DMS114 treated with DMSO at 0.1 percent for 48 hours (cell line): Measurements from ENCODE around the gene ELAVL3.
"Not testable (repeated sequence)": the region's sequence is repeated elsewhere in the genome, so short reads cannot be mapped to it uniquely, and the experiment has no call there.

ENCODE experiments used
- DNase-seq: peaks from one replicate; lab custom pipeline; 2025; ENCODE audit not compliant: unreplicated experiment; lab: John Stamatoyannopoulos, UW

Gene ELAVL3

DNA sequence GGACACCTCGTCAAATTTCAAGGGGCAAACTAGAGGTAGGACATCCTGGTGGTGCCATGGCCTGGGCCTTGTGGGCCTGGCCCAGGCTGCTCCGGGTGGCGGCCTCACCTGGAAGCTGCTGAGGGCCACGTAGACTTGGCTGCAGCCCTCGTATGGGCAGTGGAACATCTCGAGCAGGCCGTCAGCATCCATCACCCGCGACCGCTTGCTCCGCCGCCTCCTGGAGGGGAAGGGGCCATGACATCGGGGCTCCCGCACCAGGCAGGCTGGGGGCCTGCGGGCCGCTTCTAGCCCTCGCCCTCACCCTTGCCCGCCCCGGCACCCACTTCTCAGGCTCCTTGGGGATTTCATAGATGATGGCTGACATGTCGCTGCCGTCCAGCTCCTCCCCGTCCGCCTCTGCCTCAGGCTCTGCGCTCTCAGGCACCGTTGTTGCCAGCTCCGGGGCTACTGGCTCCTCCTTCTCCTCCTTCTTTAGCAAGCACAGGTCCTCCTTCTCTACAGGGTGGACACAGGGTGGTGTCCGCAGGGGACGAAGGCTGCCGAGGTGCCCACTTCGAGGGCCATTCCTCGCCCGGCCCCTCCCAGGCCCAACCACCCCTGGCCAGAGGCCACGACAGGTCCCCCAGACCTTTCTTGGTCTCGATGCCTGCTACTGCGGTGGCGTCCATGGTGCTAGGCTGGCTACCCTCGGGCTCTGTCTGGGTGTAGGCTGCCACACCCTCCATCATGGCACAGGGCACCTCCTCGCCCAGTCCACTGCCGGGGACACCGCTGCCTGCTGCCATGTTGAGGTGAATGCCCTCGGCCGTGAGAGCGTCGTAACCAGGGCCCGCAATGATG lies 6.0 kb upstream of the ELAVL3 start:
- DNase-seq: no peak

DNA sequence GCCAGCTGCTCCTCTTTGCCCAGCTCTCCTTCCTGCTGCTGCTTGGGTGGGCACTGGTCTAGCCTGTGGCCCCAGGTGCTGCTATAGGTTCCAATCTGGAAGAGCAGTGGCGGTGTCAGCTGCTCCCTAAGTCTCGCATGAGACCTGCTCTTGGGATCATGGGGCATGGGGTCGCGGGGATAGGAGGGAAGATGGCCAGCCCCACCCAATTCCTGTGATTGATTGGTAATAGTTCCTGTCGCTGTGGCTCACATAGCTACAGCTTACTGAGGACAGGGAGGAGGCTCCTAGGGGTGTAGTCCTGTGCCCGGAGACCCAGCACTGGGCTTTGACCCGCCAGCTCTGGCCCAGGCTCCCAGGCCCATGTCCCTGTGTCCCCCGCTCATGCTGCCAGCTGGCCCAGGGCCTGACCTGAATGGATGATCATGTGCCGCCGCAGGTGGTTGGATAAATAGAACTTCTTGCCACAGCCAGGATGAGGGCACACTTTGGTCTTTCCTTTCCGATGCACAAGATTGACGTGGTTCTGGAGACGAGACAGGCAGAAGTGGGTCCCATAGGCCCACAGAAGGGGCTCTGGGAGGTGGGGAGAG lies 4.5 kb upstream of the ELAVL3 start:
- no peak for DNase-seq

GRCh38 chr19:11483366-11484111 lies 2.7 kb upstream of the ELAVL3 start:
- DNase-seq: no peak

DNA sequence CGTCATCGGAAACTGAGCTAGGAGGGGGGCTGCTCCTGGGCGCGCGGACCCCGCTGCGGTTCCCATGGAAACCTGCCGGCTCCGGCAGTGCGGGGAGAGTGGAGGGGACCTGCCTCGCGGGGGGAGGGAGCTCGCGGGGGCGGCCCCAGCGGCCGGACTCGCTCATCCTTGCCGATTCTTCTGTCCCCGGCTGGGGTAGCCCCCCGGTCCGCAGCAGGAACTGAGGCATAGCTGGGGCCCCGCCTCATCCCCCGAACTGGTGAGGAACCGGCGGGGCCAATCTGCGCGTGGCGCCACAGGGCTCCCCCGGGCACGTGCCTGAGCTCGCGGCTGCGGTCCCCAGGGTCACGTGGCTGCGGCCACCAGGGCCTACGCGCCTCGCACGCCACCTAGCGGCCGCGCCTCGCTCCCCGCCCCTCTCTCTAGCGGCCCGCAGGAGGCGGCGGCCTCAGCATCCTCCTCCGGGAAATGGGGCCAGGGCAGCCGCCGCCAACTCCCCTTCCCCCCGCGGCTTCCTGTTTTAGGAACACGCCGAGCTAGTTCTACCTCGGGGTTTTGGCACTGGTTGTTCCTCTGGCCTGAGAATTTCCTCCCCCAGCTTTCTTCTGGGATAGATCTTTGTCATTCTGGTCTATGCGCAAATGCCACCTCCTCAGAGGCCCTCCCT lies 1.7 kb upstream of the ELAVL3 start:
- DNase-seq: peak; percentile 41

GRCh38 chr19:11481534-11482383 lies 913 bp upstream of the ELAVL3 start:
- DNase-seq: peak; percentile 81

- DNase-seq: no peak
These were observed 740 bp downstream of the ELAVL3 start for GRCh38 chr19:11479898-11480714.

DNA sequence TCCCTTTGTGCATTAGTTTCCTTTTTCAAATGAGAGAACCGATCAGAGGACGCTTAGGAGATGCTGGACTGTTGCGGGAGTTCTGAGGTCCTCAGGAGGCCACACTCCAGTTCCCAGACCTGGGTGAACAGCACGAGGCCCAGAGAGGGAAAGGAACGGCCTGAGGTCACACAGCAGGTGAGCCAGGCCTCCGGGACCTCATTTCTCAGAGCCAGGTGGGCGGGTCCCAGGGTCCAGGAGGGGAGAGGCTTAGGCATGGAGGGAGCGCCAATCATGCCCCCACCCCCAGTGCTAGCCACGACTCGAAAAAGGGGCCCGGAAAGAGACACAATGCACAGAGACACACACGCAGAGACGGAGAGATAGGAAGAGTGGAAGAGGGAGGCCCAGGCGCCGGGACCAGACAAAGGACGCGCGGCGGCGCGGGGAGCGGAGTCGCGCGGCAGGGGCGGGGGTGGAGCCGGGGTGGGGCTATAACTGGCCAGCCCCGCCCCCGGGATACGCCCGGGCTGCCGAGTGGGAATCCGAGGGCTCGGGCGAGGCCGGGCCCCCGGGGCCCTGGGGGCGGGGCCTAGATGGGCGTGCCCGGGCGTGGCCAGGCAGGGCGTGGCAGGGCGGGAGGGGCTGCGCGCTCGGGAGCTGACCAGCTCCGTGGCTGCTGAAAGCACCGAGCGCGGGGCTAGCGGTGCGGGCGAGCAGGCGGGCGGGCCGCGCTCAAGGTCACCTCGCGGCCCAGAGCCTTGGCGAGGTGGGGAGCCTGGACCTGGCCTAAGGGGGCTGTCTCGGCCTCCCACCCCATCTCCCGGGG lies 1.6 kb downstream of the ELAVL3 start:
- peak; percentile 14 for DNase-seq

DNA sequence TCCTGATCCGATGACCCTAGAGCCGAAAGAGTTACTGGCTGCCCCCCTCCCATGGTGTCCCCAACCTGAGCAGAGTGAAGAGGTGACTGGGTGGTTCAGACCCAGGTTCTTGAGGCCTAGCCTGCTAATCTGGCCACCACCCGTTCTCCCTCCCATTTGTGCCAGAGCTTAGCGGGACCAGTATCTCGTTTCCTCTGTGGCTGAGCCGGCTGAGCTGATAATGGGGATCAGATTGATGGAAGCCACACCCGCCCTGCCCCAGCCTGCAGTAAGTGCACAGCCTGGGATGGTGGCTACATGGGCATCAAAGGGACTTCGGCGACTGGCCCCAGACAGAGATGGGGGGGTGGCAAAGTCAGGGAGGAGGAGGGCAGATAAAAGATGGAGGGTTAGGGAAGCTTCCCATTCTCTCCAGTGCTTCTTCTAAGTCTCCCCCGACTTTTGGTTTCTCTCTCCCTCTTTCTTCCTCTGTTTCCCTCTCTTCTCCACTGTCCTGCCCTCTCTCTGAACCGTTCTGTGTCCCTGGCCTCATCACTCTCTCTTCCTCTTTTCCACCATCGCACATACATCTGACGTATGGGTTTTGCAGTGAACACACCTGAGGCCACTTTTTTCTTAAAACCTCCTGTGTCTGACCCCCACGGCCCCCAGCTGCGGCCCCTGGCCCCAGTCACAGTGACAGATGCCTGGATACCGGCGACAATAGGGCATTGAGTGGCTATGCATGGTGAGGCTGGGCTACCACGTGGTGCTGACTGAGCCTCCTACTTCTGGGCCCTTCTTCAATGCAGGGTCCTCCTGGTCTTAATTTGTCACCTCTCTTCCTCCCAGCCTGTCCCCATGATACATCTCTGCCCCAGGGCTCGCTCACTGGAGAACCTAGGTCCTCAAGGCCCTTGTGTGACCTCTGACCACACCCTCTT lies 2.4 kb downstream of the ELAVL3 start:
- no peak for DNase-seq

- no peak for DNase-seq
These were observed 5.0 kb downstream of the ELAVL3 start for GRCh38 chr19:11475861-11476260.

DNA sequence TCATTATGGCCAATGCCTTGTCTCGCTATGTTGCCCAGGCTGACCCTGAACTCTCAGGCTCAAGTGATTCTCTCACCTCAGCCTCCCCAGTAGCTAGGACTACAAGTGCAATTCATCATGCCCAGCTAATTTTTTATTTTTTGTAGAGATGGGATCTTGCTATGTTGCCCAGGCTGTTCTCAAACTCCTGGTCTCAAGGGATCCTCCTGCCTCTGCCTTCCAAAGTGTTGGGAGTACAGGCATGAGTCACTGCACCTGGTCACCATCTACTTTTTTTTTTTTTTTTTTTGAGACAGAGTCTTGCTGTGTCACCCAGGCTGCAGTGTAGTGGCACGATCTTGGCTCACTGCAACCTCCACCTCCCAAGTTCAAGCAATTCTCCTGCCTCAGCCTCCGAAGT lies 5.5 kb downstream of the ELAVL3 start:
- DNase-seq: not testable (repeated sequence)

DNA sequence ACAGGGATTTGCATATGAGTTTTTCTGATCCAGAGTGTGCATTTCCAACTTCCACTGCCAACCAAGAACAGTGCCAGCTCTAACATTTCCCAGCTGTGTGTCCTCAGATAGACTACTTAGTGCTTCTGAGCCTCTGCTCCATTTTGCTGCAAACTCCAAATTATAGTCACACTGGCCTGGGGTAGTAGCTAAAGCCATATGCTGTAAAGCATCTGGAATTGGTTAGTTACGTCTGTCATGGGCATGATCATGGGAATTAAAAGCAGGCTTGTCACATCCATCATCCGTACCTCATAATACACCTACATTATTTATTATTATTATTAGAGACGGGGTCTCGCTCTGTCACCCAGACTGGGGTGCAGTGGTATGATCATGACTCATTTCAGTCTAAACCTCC lies 7.1 kb downstream of the ELAVL3 start:
- no peak for DNase-seq

DNA sequence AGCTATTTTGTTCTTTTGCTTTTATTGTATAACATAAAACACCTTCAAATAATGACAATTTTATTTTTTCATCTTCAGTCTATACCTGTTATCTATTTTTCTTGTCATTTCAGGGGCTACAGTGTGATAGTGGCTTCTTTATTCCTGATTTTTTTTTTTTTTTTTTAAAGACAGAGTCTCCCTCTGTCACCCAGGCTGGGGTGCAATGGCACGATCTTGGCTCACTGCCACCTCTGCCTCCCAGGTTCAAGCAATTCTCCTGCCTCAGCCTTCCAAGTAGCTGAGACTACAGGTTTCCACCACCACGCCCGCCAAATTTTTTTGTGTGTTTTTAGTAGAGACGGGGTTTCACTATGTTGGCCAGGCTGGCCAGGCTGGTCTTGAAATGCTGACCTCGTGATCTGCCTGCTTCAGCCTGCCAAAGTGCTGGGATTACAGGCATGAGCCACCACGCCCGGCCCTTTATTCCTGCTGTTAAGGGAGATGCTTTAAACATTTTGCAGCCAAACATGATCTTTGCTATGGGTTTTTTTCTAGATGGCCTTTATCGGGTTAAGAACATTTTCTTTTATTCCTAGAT lies 12.5 kb downstream of the ELAVL3 start:
- not testable (repeated sequence) for DNase-seq

- no peak for DNase-seq
These were observed 15.2 kb downstream of the ELAVL3 start for GRCh38 chr19:11465600-11465999.

DNA sequence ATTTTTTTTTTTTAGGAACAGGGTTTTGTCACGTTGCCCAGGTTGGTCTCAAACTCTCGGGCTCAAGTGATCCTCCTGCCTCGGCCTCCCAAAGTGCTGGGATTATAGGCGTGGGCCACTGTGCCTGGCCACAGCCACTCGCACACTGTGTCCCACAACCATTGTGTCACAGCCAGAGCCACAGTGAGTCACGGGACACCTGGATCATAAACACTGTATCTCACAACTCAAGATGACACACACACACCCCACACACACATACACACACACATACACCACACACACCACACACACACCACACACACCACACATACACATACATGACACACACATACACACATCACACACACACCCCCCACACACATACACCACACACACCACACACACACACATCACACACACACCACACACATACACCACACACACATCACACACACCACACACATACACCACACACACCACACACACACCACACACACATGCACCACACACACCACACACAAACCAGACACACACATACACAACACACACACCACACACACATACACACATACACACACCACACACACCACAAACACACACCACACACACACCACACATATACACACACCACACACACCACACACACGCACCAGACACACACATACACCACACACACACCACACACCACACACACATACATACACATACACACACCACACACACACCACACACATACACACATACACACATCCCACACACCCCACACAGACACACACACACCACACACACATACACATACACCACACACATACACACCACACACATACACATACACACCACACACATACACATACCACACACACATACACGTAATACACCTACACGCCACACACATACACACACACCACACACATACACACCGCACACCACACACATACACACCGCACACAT lies 16.2 kb downstream of the ELAVL3 start:
- no peak for DNase-seq

GRCh38 chr19:11463391-11463790 lies 17.5 kb downstream of the ELAVL3 start:
- no peak for DNase-seq

DNA sequence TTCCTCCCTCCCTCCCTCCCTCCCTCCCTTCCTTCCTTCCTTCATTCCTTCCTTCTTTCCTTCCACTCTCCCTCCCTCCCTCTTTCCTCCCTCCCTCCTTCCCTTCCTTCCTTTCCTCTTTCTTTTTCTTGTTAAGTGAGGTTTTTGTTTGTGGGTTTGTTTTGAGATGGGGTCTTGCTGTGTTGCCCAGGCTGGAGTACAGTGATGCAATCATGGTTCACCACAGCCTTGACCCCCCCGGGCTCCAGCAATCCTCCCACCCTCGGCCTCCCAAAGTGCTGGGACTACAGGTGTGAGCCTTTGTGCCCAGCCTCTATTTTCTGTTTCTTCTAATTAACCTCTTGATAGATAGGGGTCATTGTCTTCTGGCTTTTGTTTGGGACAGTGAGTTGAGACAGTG lies 19.4 kb downstream of the ELAVL3 start:
- DNase-seq: no peak
